PC-9 (cell line): ENCODE measurements around the gene ASIP.

Source experiments
- CTCF ChIP-seq: fragments of 200-600 bp; sonication (generic); conservative IDR thresholded peaks from 2 replicates; pipeline ENCODE4 v1.6.1; 2017; ENCODE audit warnings: mixed run types, antibody characterized with exemption, mild to moderate bottlenecking, moderate library complexity
- EZH2 ChIP-seq: fragments of 200-600 bp; sonication (generic); IDR thresholded peaks from 2 replicates; pipeline ENCODE4 v1.8.0; 2017; ENCODE audit warnings: antibody characterized with exemption, low read depth

- TF ChIP-seq EZH2 = no peak
- peak; percentile 35; the same call in 1 of the 2 replicates for TF ChIP-seq CTCF
These were observed 61.1 kb downstream of the ASIP start for GRCh38 chr20:34302312-34302722.
